ENCODE results near the gene PIAS4.

DNA sequence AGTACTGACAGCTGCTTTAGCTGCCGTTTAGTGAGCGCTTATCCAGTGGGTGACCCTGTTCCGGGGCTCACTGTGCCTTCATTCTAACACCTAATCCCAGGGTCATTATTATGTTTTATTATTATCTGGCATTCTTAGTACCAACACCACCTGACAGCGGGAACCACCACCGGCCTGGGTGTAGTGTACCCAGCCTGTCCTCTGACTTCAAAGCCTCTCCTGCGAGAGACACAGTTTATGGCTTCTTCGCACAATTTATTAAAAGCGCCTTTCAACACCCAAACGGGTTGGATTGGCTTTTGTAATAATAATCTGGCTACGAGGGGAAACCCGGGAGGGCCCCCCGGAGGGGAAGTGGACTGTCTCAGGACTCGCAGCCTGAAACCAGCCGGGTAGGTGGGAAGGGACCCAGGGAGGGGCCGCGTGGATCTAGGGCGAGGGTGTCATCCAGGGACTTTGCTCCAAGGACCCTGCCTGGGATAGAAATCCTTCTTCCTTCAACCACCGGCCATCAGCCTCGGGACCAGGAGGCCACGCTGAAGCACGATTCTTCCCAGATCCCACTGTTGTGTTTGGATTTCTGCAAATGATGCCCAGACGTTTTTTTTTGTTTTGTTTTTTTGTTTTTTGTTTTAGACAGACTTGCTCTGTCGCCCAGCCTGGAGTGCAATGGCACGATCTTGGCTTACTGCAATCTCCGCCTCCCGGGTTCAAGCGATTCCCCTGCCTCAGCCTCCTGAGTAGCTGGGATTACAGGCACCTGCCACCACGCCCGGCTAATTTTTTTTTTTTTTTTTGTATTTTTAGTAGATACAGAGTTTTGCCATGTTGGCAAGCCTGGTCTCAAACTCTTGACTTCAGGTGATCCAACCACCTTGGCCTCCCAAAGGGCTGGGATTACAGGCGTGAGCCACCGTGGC is 60.8 kb downstream of the PIAS4 start:
- TF ChIP-seq, protein P1, sequence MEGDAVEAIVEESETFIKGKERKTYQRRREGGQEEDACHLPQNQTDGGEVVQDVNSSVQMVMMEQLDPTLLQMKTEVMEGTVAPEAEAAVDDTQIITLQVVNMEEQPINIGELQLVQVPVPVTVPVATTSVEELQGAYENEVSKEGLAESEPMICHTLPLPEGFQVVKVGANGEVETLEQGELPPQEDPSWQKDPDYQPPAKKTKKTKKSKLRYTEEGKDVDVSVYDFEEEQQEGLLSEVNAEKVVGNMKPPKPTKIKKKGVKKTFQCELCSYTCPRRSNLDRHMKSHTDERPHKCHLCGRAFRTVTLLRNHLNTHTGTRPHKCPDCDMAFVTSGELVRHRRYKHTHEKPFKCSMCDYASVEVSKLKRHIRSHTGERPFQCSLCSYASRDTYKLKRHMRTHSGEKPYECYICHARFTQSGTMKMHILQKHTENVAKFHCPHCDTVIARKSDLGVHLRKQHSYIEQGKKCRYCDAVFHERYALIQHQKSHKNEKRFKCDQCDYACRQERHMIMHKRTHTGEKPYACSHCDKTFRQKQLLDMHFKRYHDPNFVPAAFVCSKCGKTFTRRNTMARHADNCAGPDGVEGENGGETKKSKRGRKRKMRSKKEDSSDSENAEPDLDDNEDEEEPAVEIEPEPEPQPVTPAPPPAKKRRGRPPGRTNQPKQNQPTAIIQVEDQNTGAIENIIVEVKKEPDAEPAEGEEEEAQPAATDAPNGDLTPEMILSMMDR (IDR thresholded peaks at IDR 0.05), result no peak
- TF ChIP-seq POLR2A (IDR thresholded peaks at IDR 0.05), result no peak
- TF ChIP-seq POLR2AphosphoS5 (IDR thresholded peaks at IDR 0.05), result no peak
- no peak for TF ChIP-seq EP300 (IDR thresholded peaks at IDR 0.05)
